ENCODE data around the gene KIAA1671. TPM values are rescaled to one million over a fixed set of nuclear protein-coding genes. Genes with fewer than 3 reads are reported as not detected.

Gene KIAA1671
- total RNA-seq, 1 experiment from 2014 or later = 12.8 TPM

DNA sequence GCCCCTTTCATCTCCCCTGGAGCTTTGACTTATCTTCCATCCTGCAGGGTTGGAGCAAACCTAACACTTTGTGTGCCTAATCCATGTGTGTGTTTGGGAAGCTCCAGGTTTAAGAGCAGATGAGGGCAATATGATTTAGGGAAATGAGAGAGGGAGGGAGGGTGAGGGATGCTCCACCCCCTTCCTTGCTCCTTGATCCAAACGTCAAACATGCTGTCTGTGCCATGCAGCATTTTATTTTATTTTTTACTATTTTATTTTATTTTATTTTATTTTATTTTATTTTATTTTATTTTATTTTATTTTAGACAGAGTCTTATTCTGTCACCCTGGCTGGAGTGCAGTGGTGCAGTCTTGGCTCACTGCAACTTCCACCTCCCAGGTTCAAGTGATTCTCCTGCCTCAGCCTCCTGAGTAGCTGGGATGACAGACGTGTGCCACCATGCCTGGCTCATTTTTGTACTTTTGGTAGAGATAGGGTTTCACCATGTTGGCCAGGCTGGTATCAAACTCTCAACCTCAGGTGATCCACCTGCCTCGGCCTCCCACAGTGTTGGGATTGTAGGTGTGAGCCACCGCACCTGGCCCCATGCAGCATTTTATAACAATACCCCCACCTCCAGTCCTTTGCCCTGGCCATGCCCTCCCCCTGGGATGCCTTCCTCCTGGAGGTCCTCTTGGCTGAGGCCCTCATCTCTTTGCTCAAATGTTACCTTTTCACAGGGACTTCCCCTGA is 194.6 kb downstream of the KIAA1671 start:
- no peak for DNase-seq (ENCODE audit: low spot score)
- Histone ChIP-seq H3K9me3 (ENCODE audit: low read depth, low read length, poor library complexity, severe bottlenecking) (no peaks in the 10 kb centered on the region), H3K27me3 (replicated peaks; ENCODE audit: insufficient read depth, low read depth, low read length, poor library complexity) (no peaks in the 10 kb centered on the region), H3K4me3 (ENCODE audit: low read depth, low read length, poor library complexity, severe bottlenecking) (no peak overlapping the region), H3K4me1 (ENCODE audit: insufficient read depth, low read length, poor library complexity, severe bottlenecking) (no peaks in the 10 kb centered on the region), H3K27ac (ENCODE audit: low read depth, low read length, poor library complexity, severe bottlenecking) (no peak overlapping the region), H3K36me3 (ENCODE audit: insufficient read depth, low read length, poor library complexity, severe bottlenecking) (no peaks in the 10 kb centered on the region)
- ChIA-PET POLR2A (ENCODE audit: low non-redundant PET) (no interaction called here), CTCF (no interaction called here)
- intact Hi-C loops (cut with micrococcal nuclease; ENCODE audit: unreplicated experiment) = no loop called here
- TF ChIP-seq EZH2 (IDR thresholded peaks at IDR 0.05; ENCODE audit: borderline replicate concordance, low read depth, low read length, poor library complexity, severe bottlenecking) = no peak
- TF ChIP-seq, protein P1, sequence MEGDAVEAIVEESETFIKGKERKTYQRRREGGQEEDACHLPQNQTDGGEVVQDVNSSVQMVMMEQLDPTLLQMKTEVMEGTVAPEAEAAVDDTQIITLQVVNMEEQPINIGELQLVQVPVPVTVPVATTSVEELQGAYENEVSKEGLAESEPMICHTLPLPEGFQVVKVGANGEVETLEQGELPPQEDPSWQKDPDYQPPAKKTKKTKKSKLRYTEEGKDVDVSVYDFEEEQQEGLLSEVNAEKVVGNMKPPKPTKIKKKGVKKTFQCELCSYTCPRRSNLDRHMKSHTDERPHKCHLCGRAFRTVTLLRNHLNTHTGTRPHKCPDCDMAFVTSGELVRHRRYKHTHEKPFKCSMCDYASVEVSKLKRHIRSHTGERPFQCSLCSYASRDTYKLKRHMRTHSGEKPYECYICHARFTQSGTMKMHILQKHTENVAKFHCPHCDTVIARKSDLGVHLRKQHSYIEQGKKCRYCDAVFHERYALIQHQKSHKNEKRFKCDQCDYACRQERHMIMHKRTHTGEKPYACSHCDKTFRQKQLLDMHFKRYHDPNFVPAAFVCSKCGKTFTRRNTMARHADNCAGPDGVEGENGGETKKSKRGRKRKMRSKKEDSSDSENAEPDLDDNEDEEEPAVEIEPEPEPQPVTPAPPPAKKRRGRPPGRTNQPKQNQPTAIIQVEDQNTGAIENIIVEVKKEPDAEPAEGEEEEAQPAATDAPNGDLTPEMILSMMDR (conservative IDR thresholded peaks at IDR 0.05; ENCODE audit: low read depth, low read length) = no peak
- BruUV-seq (replicated peaks) = no TSS peak

DNA sequence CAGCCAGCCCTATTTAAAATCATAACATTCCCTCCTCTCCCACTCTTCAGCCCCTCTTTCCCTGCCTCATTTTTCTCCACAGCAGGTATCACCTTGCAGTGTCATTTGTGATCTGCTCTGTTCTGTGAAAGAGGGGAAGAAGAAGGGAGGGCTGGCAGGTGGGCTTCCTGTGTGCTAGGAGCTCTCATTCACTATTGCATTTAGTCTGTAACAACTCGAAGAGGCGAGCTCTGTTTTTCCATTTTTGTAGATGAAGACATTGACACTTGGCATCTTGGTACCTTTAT is 195.1 kb downstream of the KIAA1671 start:
- Histone ChIP-seq H3K9me3 (ENCODE audit: low read depth, low read length, poor library complexity, severe bottlenecking) (no peaks in the 10 kb centered on the region), H3K36me3 (ENCODE audit: insufficient read depth, low read length, poor library complexity, severe bottlenecking) (no peaks in the 10 kb centered on the region), H3K4me1 (ENCODE audit: insufficient read depth, low read length, poor library complexity, severe bottlenecking) (no peaks in the 10 kb centered on the region), H3K4me3 (ENCODE audit: low read depth, low read length, poor library complexity, severe bottlenecking) (no peak overlapping the region), H3K27ac (ENCODE audit: low read depth, low read length, poor library complexity, severe bottlenecking) (no peak overlapping the region), H3K27me3 (replicated peaks; ENCODE audit: insufficient read depth, low read depth, low read length, poor library complexity) (no peaks in the 10 kb centered on the region)
- no peak for DNase-seq (ENCODE audit: low spot score)
- no TSS peak for BruUV-seq (replicated peaks)
- intact Hi-C loops (cut with micrococcal nuclease; ENCODE audit: unreplicated experiment) = no loop called here
- POLR2A ChIA-PET (ENCODE audit: low non-redundant PET) = no interaction called here
- CTCF ChIA-PET = no interaction called here
- TF ChIP-seq EZH2 (IDR thresholded peaks at IDR 0.05; ENCODE audit: borderline replicate concordance, low read depth, low read length, poor library complexity, severe bottlenecking) = no peak
- TF ChIP-seq, protein P1 (conservative IDR thresholded peaks at IDR 0.05; ENCODE audit: low read depth, low read length) = no peak

DNA sequence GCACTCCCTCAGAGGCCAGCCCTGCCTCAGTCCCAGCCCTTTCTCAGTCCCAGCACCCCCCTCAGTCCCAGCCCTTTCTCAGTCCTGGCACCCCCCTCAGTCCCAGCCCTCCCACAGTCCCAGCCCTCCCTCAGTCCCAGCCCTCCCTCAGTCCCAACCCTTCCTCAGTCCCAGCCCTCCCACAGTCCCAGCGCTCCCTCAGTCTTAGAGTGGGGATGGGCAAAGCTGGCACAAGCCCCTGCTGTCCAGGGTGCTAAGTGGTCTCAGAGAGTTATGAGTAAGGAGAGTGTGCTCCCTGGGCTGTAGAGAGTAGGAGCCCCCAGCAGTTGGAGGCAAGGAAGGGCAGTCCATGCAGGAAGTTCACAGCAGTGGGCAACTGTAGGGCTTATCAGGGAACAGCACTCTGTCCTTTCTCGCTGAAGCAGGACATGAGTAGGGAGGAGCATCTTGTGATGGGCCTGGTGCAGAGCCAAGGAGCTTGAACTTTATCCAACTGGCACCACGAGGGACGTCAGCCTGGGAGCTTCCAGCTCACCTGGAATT is 195.7 kb downstream of the KIAA1671 start:
- Histone ChIP-seq H3K4me3 (ENCODE audit: low read depth, low read length, poor library complexity, severe bottlenecking) (no peak overlapping the region), H3K9me3 (ENCODE audit: low read depth, low read length, poor library complexity, severe bottlenecking) (no peaks in the 10 kb centered on the region), H3K27me3 (replicated peaks; ENCODE audit: insufficient read depth, low read depth, low read length, poor library complexity) (no peaks in the 10 kb centered on the region), H3K4me1 (ENCODE audit: insufficient read depth, low read length, poor library complexity, severe bottlenecking) (no peaks in the 10 kb centered on the region), H3K36me3 (ENCODE audit: insufficient read depth, low read length, poor library complexity, severe bottlenecking) (no peaks in the 10 kb centered on the region), H3K27ac (ENCODE audit: low read depth, low read length, poor library complexity, severe bottlenecking) (no peak overlapping the region)
- no peak for DNase-seq (ENCODE audit: low spot score)
- ChIA-PET CTCF (no interaction called here), POLR2A (ENCODE audit: low non-redundant PET) (no interaction called here)
- no TSS peak for BruUV-seq (replicated peaks)
- TF ChIP-seq EZH2 (IDR thresholded peaks at IDR 0.05; ENCODE audit: borderline replicate concordance, low read depth, low read length, poor library complexity, severe bottlenecking) = no peak
- TF ChIP-seq, protein P1 (conservative IDR thresholded peaks at IDR 0.05; ENCODE audit: low read depth, low read length) = no peak
- intact Hi-C loops (cut with micrococcal nuclease; ENCODE audit: unreplicated experiment) = no loop called here

All from A673 (cell line).